GM12891 (cell line): ENCODE data around the gene ANKEF1.

ENCODE experiments used
- POLR2A ChIP-seq: IDR thresholded peaks from 2 replicates; pipeline ENCODE4 v1.6.1; 2011; ENCODE audit warnings: low read depth, low read length, control low read depth
- POLR2AphosphoS5 ChIP-seq: IDR thresholded peaks from 2 replicates; pipeline ENCODE4 v1.6.1; 2011; ENCODE audit warnings: low read depth, low read length, control low read depth
- POU2F2 ChIP-seq: IDR thresholded peaks from 2 replicates; pipeline ENCODE4 v1.6.1; 2011; ENCODE audit warnings: low read depth, mild to moderate bottlenecking, control low read depth, low read length, moderate library complexity

DNA sequence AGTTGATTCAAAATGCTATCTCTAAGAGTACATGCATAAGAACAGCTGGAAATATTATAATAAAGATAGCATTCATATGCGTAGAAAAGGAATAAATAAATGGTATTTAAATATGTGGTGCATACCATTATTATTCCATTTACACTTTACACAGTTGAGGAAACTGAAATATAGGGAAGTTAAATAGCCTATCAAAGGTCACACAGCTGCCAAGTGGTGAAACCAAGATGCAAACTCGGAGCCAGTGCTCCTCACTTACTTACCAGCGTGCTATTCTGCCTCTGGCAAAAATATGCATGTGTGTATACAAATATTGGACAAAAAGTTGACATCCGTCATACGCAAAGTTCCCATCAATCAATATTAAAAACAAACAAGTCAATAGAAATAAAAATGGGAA lies 22.3 kb upstream of the ANKEF1 start:
- TF ChIP-seq POLR2A (no peak), POU2F2 (no peak), POLR2AphosphoS5 (no peak)
